ENCODE measurements around the gene SREBF2.
"Not testable (repeated sequence)": the region's sequence is repeated elsewhere in the genome, so short reads cannot be mapped to it uniquely, and the experiment has no call there.

Gene SREBF2

GRCh38 chr22:41842996-41843970, 10.4 kb downstream of the SREBF2 start:
- DNase-seq = peak in 1 of 2 experiments; percentile 52

- no peak for DNase-seq
Observed at GRCh38 chr22:41844036-41844435, 11.1 kb downstream of the SREBF2 start.

- no peak for DNase-seq
Observed at GRCh38 chr22:41844513-41844912, 11.6 kb downstream of the SREBF2 start.

DNA sequence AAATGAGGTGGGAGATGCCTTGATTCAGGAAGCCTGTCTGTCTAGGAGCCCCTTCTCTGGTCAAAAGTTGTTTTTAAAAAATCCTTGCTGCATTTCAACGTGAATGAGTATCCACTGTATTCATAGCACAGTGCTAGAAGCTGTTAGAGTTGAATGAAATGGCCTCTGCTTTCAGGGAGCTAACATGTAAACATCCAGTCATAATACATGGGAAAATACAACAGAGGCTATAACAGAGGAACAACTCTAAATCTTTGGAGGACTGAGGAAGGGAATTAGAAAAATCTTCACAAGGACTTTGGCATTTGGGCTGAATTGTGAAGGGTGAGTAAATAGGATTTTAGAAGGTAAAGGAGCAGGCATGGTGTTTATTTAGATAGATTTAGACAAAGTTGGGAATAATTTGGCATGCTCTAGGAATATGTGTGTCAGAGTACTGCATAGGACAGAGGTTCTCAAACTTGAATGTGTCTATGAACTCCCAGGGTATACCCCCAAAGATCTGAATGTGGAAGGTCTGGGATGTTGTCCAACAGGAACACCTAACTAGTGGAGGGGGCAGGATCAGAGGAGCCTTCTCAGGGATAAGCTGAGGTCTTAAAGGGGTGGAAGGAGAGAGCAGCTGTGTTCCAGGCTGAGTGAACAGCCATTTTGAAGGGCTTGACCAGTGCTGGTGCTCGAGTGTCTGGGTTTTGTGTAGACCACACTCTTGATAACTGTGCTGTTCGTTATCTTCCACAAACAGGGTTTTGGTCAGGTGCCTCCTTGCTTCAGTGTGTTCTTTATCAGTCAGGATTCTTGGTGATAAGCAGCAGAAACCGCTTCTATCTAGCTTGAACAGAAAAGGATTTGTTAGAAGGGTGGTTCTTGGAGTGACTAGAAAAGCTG, 12.7 kb downstream of the SREBF2 start:
- no peak for DNase-seq

GRCh38 chr22:41846268-41846987, 13.5 kb downstream of the SREBF2 start:
- DNase-seq = no peak

- DNase-seq = no peak
Observed at GRCh38 chr22:41847300-41847699, 14.4 kb downstream of the SREBF2 start.

DNA sequence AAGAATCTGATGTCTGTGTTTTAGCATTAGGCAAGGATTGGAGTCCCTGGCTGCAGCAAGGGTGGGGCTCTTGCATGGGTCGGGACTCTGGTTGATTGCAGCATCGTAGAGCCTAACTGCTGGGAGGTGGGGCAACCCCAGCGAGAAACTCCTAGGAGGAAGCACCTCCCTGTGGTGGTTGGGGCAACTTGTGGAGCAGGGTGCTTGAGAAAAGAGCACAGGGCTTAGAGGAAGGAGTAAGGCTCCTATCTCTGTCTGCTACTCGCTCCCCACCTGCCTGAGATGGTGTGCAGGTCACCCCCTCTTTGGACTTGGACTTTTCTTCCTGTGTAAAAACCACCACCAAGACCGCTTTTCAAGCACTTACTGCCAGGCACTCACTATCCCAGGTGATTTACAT, 15.6 kb downstream of the SREBF2 start:
- DNase-seq = no peak

- DNase-seq = no peak
Observed at GRCh38 chr22:41856469-41856868, 23.6 kb downstream of the SREBF2 start.

DNA sequence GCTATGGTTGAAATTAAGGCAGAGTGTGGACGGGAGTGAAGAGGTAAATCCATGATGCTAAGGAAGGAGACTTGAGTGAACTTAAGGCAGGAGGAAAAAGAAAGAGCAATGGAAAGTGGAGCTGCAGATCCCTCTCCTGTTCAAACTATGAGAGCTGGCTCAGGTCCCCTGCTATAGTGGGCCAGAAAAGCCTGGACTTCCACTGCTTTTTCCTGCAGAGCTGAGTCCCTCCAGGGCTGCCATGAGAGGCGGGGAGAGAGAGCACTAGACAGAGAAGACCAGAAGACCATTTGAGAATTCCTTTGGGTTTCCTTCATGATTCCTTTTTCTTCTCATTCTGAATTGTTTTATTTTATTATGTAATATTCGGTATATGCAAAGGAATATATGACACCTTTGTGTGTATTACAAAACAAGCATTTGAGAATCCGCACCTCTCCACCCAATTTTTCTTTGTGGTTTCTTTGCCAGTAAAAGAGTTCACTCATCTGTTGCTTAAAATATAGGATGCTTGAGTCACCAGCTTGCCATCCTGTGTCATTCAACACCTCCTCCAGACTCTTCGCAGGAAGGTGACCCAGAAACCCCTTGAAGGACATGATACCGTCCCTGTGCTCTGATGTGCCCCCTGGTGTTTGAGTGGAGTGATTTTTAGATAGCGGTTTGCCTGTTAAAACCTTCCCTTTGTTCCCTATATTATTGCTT, 24.4 kb downstream of the SREBF2 start:
- peak; percentile 83 for DNase-seq

DNA sequence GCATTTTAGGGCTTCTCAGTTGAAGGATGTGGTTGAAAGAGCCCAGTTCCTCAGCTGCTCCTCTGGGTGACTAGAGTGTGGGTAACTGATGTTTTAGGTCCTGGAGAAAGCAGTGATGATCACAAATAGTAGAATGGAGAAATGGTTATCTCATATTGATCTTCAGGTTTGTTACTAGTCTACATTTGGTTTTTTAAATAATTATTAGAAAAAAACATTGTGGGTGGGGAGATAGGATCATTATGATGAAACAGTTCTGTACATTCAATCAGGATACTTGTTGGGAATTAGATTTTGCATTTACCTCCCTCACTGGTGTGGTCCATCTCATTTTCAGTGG, 24.9 kb downstream of the SREBF2 start:
- no peak for DNase-seq

DNA sequence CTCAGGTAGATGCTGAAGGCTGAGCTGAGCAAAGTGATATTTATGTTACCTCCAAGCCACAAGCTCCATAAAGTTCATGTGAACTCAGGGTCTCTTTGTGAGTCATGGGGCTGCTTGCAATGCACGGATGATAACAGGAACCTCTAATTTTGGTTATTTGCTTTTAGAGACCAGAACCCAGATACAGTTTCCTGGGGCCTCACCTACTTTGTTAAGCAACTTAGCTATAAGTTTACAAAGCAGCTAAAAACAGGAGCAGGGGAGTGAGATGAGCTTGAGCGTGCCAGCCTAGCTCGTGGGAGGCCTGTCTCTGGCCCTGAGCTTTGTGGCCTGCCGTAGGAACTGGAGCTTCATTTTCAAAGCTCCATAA, 29.2 kb downstream of the SREBF2 start:
- DNase-seq = peak; percentile 63 to 71

DNA sequence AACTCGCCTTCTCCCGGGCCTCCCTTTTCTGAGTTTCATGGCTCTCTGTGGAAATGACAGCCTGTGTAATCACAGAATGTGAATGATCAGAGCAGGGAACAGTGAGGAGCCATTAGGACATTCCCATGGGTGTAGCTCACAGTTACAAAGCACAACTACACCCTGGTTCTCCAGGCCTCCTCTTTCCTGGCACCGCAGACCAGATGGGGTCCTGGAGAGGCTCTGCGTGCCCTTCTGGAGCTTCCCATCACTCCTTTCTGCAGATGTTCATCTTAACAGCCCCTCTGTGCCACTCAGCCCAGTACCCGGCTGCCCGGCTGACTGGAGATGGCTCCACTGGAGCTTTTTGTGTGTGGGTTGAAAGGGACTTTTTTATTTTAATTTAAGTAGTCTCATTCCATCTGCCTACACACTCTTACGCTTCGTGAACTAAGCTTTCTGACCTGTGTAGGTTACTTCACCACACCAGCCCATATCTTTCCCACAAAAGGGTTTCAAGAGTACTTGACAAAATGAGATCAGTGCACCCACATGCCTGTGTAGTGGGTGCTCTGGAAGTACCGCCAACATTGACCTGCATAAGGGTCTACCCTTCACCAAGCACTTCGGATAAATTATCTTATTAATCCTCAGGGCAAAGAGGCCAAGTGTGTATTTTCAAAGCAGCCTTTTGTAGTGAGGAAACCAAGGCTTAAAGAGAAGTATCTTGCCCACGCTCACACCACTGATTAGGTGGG, 29.8 kb downstream of the SREBF2 start:
- peak; percentile 80 to 81 for DNase-seq

DNA sequence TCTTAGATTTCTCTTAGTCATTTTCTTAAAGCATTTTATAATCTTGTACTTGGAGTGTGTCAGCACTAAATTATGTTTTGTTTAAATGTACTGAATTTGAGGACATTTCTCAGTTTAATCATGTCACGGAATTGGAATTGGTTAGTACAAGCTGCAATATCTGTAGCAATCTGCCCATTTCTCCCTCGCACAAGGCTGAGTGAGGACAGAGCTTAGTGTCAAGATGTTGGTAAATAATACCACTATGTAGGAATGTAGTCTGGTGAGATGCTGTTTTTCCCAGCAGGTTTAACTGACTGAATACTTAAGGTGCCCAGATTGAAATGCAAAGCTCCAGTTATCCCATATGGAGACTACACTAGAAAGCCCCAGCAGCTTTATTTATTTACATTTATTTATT, 30.6 kb downstream of the SREBF2 start:
- DNase-seq = no peak

DNA sequence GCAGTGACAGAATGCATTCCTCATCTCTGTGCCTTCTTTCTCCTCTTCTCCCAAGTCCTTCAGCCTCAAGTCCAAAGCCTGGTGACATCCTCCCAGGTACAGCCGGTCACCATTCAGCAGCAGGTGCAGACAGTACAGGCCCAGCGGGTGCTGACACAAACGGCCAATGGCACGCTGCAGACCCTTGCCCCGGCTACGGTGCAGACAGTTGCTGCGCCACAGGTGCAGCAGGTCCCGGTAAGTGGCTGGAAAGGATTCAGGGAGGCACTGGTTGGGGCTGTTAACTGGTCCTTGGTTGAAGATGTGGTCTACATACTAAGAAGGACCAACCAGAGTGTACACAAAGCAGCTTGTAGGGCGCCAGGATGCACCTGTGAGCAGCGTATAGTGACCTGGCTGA, 35.7 kb downstream of the SREBF2 start:
- no peak for DNase-seq

- DNase-seq = not testable (repeated sequence)
Observed at GRCh38 chr22:41870081-41870480, 37.2 kb downstream of the SREBF2 start.

GRCh38 chr22:41870786-41871185, 37.9 kb downstream of the SREBF2 start:
- no peak for DNase-seq

DNA sequence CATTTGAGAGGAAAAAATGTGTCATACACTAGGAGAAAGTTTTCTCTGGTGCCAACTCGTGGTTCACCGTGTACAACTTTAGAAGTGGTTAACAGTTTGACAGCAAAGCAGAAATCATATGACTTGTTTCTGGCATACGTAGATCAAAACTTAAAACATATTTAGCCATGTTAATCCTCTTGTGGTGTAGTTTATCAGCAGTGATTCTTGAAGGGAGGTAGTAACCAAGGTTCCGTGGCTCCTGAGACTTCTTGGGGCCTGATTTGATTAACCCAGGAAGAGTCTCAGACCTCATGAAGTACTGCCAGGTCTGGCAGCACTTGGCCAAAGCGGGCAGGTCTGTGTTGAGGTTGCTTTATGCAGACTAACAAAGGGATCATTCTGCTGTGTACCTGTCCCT, 40.5 kb downstream of the SREBF2 start:
- DNase-seq = peak; percentile 51 to 60

- no peak for DNase-seq
Observed at GRCh38 chr22:41874090-41874489, 41.2 kb downstream of the SREBF2 start.

DNA sequence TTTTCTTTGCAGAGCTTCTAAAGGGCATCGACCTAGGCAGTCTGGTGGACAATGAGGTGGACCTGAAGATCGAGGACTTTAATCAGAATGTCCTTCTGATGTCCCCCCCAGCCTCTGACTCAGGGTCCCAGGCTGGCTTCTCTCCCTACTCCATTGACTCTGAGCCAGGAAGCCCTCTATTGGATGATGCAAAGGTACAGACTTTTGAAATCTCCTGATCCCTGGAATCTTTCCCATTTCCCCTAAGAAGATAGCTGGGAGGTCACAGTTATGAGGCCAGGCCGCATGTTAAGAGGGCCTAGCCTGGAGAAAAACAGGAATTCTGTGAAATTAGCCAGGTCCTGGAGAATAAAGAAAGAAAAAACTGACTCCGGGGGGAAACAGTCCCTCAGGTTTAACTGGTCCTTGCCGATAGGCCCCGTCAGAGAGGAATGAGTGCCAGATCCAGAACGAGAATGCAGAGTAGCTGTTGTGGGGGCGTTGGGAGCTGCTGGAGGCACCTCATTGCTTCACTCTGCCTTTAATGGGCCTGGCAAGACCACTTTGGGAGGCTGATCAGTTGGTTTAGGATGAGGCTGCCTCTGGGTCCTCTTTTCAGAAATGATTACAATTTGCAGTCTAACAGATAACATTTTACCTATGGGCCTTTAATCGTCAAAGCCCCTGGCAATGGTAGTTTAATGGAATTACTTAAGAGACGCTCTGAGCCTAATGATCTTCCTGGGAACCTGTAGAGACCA, 42.8 kb downstream of the SREBF2 start:
- no peak for DNase-seq

DNA sequence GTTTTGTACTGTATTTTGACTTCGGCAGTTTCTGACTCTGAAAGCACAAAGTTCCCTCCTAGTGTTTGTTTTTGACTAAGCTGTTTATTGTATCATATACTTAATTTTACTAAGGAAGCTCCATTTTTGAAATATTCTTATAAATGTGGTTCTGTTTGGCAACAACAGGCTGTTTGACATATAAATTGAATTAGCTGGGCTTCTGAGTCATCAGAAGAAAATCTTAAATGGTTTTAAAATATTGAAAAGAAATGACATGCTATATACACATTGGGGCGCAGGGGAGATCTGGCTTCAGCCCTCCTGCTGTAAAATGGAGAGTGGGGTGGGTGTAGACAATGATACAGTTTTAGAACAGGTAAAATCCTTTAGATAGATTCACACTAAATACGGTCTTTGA, 43.4 kb downstream of the SREBF2 start:
- DNase-seq = no peak

GRCh38 chr22:41876675-41877074, 43.8 kb downstream of the SREBF2 start:
- no peak for DNase-seq

Data from activated T-cell treated with anti-CD3 and anti-CD28 coated beads, Interleukin-2, amount 50 U/mL, for 48 hours (primary cell).